Naive B cell (primary cell): ENCODE measurements around the gene NUDT16. TPM values are rescaled to one million over a fixed set of nuclear protein-coding genes. Genes with fewer than 3 reads are reported as not detected.

Experiments
- ATAC-seq, 2 donors: fragments of 150-1000 bp; cut with Tn5 transposase; 2 replicates each; pipeline ENCODE4 v1.10.0; 2021; ENCODE audit warnings: low read depth in 2 of 2, mild to moderate bottlenecking in 2 of 2, moderate library complexity in 2 of 2
- DNase-seq: peaks from one replicate; pipeline ENCODE4 v3.0.0; 2022
- H3K27ac Mint-ChIP-seq, 6 donors: one replicate each; pipeline ENCODE4 v1.8.0; 2020 to 2022; ENCODE audit warnings: mild to moderate bottlenecking in 6 of 6, mixed read lengths in 6 of 6, moderate library complexity in 5 of 6, inconsistent platforms in 2 of 6
- H3K27me3 Mint-ChIP-seq, 3 donors: one replicate each; pipeline ENCODE4 v1.8.0; 2021 to 2022; ENCODE audit warnings: mixed read lengths in 3 of 3, mild to moderate bottlenecking in 1 of 3
- H3K36me3 Mint-ChIP-seq, 2 donors: one replicate each; pipeline ENCODE4 v1.8.0; 2020 to 2022; ENCODE audit warnings: mixed read lengths in 2 of 2, inconsistent platforms in 1 of 2, mild to moderate bottlenecking in 1 of 2
- H3K4me1 Mint-ChIP-seq, 3 donors: one replicate each; pipeline ENCODE4 v1.8.0; 2020 to 2022; ENCODE audit warnings: mixed read lengths in 3 of 3, inconsistent platforms in 1 of 3, mild to moderate bottlenecking in 1 of 3, moderate library complexity in 1 of 3
- H3K4me3 Mint-ChIP-seq, 8 donors: one replicate each; pipeline ENCODE4 v1.8.0; 2020 to 2022; ENCODE audit warnings: mild to moderate bottlenecking in 8 of 8, mixed read lengths in 8 of 8, moderate library complexity in 8 of 8, inconsistent platforms in 2 of 8
- H3K9me3 Mint-ChIP-seq, 7 donors: one replicate each; pipeline ENCODE4 v1.8.0; 2020 to 2022; ENCODE audit warnings: mixed read lengths in 7 of 7, mild to moderate bottlenecking in 5 of 7, inconsistent platforms in 2 of 7, moderate library complexity in 1 of 7
- polyA plus RNA-seq, 6 donors: library from polyadenylated mRNA; unstranded; fragments of 300-500 nt; fragmentation: Illumina TruSeq; gene quantifications; one replicate each; pipeline ENCODE4 v1.2.3, GENCODE V29; 2021; ENCODE audit warnings: low read depth in 6 of 6

NUDT16 gene
- polyA plus RNA-seq, 6 donors from 2014 or later, result 3.4 to 7.7 (median 5.9) TPM

DNA sequence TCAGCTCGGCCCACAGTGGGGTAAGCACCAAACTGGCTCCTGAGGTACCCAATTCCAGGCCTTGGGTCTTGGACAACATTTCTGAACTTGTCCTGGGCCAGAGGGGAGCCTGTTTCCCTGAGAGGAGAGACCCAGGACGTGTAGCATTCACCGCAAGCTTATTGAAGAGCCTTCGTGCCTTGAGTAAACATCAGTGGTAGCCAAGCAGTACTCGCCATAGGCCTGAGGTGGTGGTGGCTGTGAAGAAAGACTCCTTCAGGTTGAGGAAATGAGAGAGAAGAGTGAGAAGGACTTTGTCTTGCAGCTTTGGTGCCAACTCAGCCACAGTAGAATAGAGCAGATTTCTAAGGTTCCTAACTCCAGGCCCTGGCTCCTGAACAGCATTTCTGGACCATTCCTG, 50.2 kb downstream of the NUDT16 start:
- no peaks in the 10 kb centered on the region for H3K36me3 Mint-ChIP-seq

DNA sequence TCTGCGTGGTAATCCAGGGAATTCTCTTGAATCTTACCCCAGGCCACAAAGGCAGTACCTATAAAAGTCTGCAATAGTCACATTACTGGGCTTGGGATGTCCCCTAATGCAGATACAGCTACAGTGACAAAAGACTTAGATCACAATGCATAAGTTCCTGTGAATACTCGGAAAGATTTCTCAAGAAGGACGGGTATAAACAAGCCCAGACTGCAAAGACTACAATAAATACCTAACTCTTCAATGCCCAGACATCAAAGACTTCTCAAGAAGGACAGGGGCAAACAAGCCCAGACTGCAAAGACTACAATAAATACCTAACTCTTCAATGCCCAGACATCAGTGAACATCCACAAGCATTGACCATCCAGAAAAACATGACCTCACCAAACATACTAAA, 50.9 kb downstream of the NUDT16 start:
- H3K36me3 Mint-ChIP-seq, result no peaks in the 10 kb centered on the region
- DNase-seq (no peak), ATAC-seq (no peak)
- H3K4me1 Mint-ChIP-seq, result no peaks in the 10 kb centered on the region
- H3K27me3 Mint-ChIP-seq, result peaks cover 9 to 36% (median 33%) of the 10 kb centered on the region in 3 donors
- H3K27ac Mint-ChIP-seq, result no peak overlapping the region
- no peak overlapping the region for H3K4me3 Mint-ChIP-seq
- peaks cover 0 to 6% (median 3%) of the 10 kb centered on the region in 7 donors for H3K9me3 Mint-ChIP-seq

More for the DNA sequence above, 50.2 kb downstream of the NUDT16 start:
- ATAC-seq, result no peak
- no peak overlapping the region for H3K27ac Mint-ChIP-seq
- no peaks in the 10 kb centered on the region for H3K4me1 Mint-ChIP-seq
- H3K27me3 Mint-ChIP-seq, result peaks cover 9 to 33% (median 30%) of the 10 kb centered on the region in 3 donors
- peaks cover 0 to 5% (median 2%) of the 10 kb centered on the region in 7 donors for H3K9me3 Mint-ChIP-seq
- no peak overlapping the region for H3K4me3 Mint-ChIP-seq
- no peak for DNase-seq

DNA sequence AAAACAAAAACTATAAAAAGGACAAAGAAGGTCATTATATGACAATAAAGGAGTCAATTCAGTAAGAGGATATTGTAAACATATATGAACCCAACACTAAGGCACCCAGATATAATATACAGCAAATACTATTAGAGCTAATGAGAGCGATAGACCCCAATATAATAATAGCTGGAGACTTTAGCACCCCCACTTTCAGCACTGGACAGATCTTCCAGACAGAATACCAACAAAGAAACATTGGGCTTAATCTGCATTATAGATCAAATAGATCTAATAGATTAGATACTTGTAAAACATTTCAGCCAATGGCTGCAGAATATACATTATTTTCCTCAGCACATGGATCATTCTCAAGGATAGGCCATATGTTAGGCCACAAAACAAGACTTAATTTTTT, 53.4 kb downstream of the NUDT16 start:
- DNase-seq, result no peak
- ATAC-seq, result no peak
- Mint-ChIP-seq H3K4me1 (no peaks in the 10 kb centered on the region), H3K36me3 (no peaks in the 10 kb centered on the region), H3K9me3 (peaks cover 0 to 6% (median 3%) of the 10 kb centered on the region in 7 donors), H3K4me3 (no peak overlapping the region), H3K27ac (no peak overlapping the region), H3K27me3 (peaks cover 8 to 38% (median 14%) of the 10 kb centered on the region in 3 donors)

Other genes with a start within 250 kb of the NUDT16 start
- 10 to 100 TPM; 44.7 to 79.5 (median 73.9) TPM for gene MRPL3, start 121.2 kb downstream of the NUDT16 start, polyA plus RNA-seq